HepG2 (cell line): ENCODE data around the gene MATR3. TPM values are rescaled to one million over a fixed set of nuclear protein-coding genes. Genes with fewer than 3 reads are reported as not detected.

ENCODE experiments used
- BRCA1 ChIP-seq: sonication (generic); formaldehyde crosslinking; IDR thresholded peaks from 2 replicates; pipeline ENCODE4 v1.4.0; 2020; ENCODE audit warnings: missing genetic modification reagents
- CREM ChIP-seq, 2 experiments: sonication (generic) in 1 of 2; formaldehyde crosslinking in 1 of 2; IDR thresholded peaks; 2 replicates each; pipeline versions ENCODE4 v1.4.0 to v1.6.1; 2016 to 2020; ENCODE audit warnings: antibody characterized with exemption in 1 of 2, mild to moderate bottlenecking in 1 of 2, missing genetic modification reagents in 1 of 2
- ETV5 ChIP-seq: IDR thresholded peaks from 2 replicates; pipeline ENCODE4 v1.6.1; 2018; ENCODE audit warnings: missing biosample characterization, missing genetic modification reagents, inconsistent platforms, borderline replicate concordance
- FLYWCH1 ChIP-seq: sonication (generic); formaldehyde crosslinking; IDR thresholded peaks from 2 replicates; pipeline ENCODE4 v1.8.1; 2023; ENCODE audit warnings: mild to moderate bottlenecking, missing genetic modification reagents
- FOXO1 ChIP-seq: sonication (generic); formaldehyde crosslinking; IDR thresholded peaks from 2 replicates; pipeline ENCODE4 v1.4.0; 2020; ENCODE audit warnings: missing genetic modification reagents
- GABPA ChIP-seq, 2 experiments: IDR thresholded peaks; 2 replicates each; pipeline ENCODE4 v1.6.1; 2011 to 2016; ENCODE audit warnings: low read depth in 2 of 2, low read length in 1 of 2, missing biosample characterization in 1 of 2, missing genetic modification characterization in 1 of 2
- ISL2 ChIP-seq: sonication (generic); formaldehyde crosslinking; IDR thresholded peaks from 2 replicates; pipeline ENCODE4 v1.5.0; 2020; ENCODE audit warnings: missing genetic modification reagents
- MBNL3 ChIP-seq: fragments of 250-450 bp; sonication (Bioruptor Pico); conservative IDR thresholded peaks from 2 replicates; pipeline ENCODE4 v1.8.0; 2022; ENCODE audit warnings: mild to moderate bottlenecking, inconsistent platforms
- MTF1 ChIP-seq: sonication (generic); formaldehyde crosslinking; IDR thresholded peaks from 2 replicates; pipeline ENCODE4 v1.5.0; 2020; ENCODE audit warnings: missing genetic modification reagents
- POLR2AphosphoS2 ChIP-seq: IDR thresholded peaks from 2 replicates; pipeline ENCODE4 v1.6.1; 2011; ENCODE audit warnings: low read depth, low read length, improper control_type of control experiment
- RCOR2 ChIP-seq: IDR thresholded peaks from 2 replicates; pipeline ENCODE4 v1.6.1; 2016; ENCODE audit warnings: missing biosample characterization, missing genetic modification reagents
- STAG1 ChIP-seq: sonication (generic); formaldehyde crosslinking; IDR thresholded peaks from 2 replicates; pipeline ENCODE4 v1.4.0; 2020; ENCODE audit warnings: missing genetic modification reagents
- ZEB1 ChIP-seq: IDR thresholded peaks from 2 replicates; pipeline ENCODE4 v1.6.1; 2012; ENCODE audit warnings: mild to moderate bottlenecking, low read depth, inconsistent platforms; ENCODE audit not compliant: insufficient replicate concordance
- ZFP1 ChIP-seq: IDR thresholded peaks from 2 replicates; pipeline ENCODE4 v1.6.1; 2016
- ZFP62 ChIP-seq: sonication (generic); formaldehyde crosslinking; IDR thresholded peaks from 2 replicates; pipeline ENCODE4 v1.4.0; 2020; ENCODE audit warnings: missing genetic modification reagents
- ZNF143 ChIP-seq: sonication (generic); formaldehyde crosslinking; IDR thresholded peaks from 2 replicates; pipeline ENCODE4 v1.4.0; 2020; ENCODE audit warnings: missing genetic modification reagents
- ZNF205 ChIP-seq: IDR thresholded peaks from 2 replicates; pipeline ENCODE4 v1.6.1; 2018; ENCODE audit warnings: missing biosample characterization, missing genetic modification reagents
- ZNF232 ChIP-seq: sonication (generic); formaldehyde crosslinking; IDR thresholded peaks from 2 replicates; pipeline ENCODE4 v1.4.0; 2020; ENCODE audit warnings: missing genetic modification reagents, borderline replicate concordance
- ZNF260 ChIP-seq: sonication (generic); formaldehyde crosslinking; IDR thresholded peaks from 2 replicates; pipeline ENCODE4 v1.4.0; 2020; ENCODE audit warnings: missing genetic modification reagents, low read depth, mild to moderate bottlenecking, borderline replicate concordance
- ZNF326 ChIP-seq: sonication (generic); formaldehyde crosslinking; IDR thresholded peaks from 2 replicates; pipeline ENCODE4 v1.4.0; 2020; ENCODE audit warnings: missing genetic modification reagents, borderline replicate concordance
- ZNF382 ChIP-seq: sonication (generic); formaldehyde crosslinking; IDR thresholded peaks from 2 replicates; pipeline ENCODE4 v1.5.0; 2020; ENCODE audit warnings: missing genetic modification reagents, mild to moderate bottlenecking, borderline replicate concordance
- ZNF567 ChIP-seq: sonication (generic); formaldehyde crosslinking; IDR thresholded peaks from 2 replicates; pipeline ENCODE4 v1.8.1; 2023; ENCODE audit warnings: mild to moderate bottlenecking, missing genetic modification reagents, borderline replicate concordance
- ZNF780A ChIP-seq: sonication (generic); formaldehyde crosslinking; IDR thresholded peaks from 2 replicates; pipeline ENCODE4 v1.8.0; 2022; ENCODE audit warnings: mild to moderate bottlenecking, missing genetic modification reagents, moderate library complexity
- ZNF781 ChIP-seq: sonication (generic); formaldehyde crosslinking; IDR thresholded peaks from 2 replicates; pipeline ENCODE4 v1.5.1; 2020; ENCODE audit warnings: borderline replicate concordance, mild to moderate bottlenecking, missing genetic modification reagents; ENCODE audit errors: not compliant biosample characterization
- ZNF790 ChIP-seq: sonication (generic); formaldehyde crosslinking; IDR thresholded peaks from 2 replicates; pipeline ENCODE4 v1.8.0; 2022; ENCODE audit warnings: missing genetic modification reagents, mild to moderate bottlenecking, borderline replicate concordance
- polyA plus RNA-seq, 8 experiments: library from polyadenylated mRNA; depleted of rRNA in 3 of 8; stranded (reverse) in 7 of 8; unstranded in 1 of 8; fragments of >200 nt; fragmentation: Illumina TruSeq in 4 of 8; extraction: Trizol in 4 of 8; gene quantifications; 2 replicates each; pipeline versions ENCODE4 v1.2.1 to v1.2.3, GENCODE V29; 2011 to 2016; ENCODE audit warnings: low read depth in 4 of 8, missing spikeins in 1 of 8, mixed read lengths in 1 of 8; ENCODE audit not compliant: insufficient read depth in 1 of 8
- total RNA-seq, 5 experiments: library from RNA; depleted of rRNA; stranded (reverse); fragments of >200 nt; fragmentation: Illumina TruSeq; extraction: Trizol; gene quantifications; 2 replicates each; pipeline ENCODE4 v1.2.3, GENCODE V29; 2016; ENCODE audit warnings: low read depth in 1 of 5
- TF ChIP-seq, protein P1 (sequence below): sonication (generic); formaldehyde crosslinking; IDR thresholded peaks from 2 replicates; pipeline ENCODE4 v1.9.0; 2022; ENCODE audit warnings: missing genetic modification reagents, mild to moderate bottlenecking, borderline replicate concordance
- TF ChIP-seq, protein P2 (sequence below): sonication (generic); formaldehyde crosslinking; IDR thresholded peaks from 2 replicates; pipeline ENCODE4 v1.5.0; 2020; ENCODE audit warnings: missing genetic modification reagents
- TF ChIP-seq, protein P3 (sequence below): IDR thresholded peaks from 2 replicates; pipeline ENCODE4 v1.6.1; 2016; ENCODE audit warnings: low read depth, control low read depth

Gene MATR3
- total and polyA plus RNA-seq, 2 of the 13 experiments (the other 11 are each of a cell fraction or from before 2014, with no cell fraction given), result 94.2 to 341 TPM

DNA sequence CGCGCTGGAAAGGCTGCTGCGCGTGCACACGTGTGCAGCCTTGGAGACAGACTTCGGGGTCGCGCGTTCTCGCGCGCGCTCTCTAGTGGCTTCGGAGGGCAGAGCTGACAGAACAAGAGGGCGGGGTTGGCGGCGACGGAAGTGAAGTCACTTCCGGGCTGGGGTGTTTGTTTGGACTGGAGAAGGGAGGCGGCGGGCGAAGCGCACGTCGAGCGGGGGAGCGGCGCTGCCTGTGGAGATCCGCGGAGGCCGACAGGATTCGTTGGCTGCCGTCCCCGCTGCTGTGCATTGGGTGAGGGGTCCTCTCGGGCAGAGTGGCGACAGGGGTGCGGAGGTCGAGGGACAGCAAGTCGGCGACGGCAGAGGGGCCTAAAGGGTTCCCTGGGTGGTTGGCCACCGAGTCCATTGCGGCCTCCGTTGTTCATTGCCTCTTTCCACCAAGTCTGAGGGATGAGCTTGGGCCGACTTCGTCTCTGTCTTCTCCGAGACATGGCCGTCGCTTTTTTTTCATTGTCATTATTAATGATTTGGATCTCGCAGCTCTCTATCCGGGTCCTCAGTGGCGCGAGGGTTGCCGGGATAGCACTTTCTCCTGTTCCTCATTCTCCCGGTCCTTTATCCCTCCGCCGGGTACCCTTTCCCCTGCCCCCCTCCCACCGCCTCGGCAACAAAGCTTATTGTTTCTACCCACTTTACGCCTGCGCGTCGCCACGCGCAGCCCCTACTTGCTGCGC is 48.3 kb downstream of the MATR3 start, which contains the start of gene PAIP2 (continued):
- TF ChIP-seq, protein P1, sequence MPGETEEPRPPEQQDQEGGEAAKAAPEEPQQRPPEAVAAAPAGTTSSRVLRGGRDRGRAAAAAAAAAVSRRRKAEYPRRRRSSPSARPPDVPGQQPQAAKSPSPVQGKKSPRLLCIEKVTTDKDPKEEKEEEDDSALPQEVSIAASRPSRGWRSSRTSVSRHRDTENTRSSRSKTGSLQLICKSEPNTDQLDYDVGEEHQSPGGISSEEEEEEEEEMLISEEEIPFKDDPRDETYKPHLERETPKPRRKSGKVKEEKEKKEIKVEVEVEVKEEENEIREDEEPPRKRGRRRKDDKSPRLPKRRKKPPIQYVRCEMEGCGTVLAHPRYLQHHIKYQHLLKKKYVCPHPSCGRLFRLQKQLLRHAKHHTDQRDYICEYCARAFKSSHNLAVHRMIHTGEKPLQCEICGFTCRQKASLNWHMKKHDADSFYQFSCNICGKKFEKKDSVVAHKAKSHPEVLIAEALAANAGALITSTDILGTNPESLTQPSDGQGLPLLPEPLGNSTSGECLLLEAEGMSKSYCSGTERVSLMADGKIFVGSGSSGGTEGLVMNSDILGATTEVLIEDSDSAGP (CRISPR knock-in tag), result peak; percentile 74; the same call in 1 of the 2 replicates
- TF ChIP-seq CREM (IDR thresholded peaks at IDR 0.05) (peak; percentile 81), CREM (CRISPR knock-in tag; IDR thresholded peaks at IDR 0.05) (no peak), STAG1 (peak; percentile 62), ZNF790 (CRISPR knock-in tag) (no peak), POLR2AphosphoS2 (peak; percentile 82), ZNF205 (0 out of 2 replicates have a peak, but pooled peaks have one; percentile 23), ZNF567 (CRISPR knock-in tag) (no peak), ZFP1 (no peak), GABPA (IDR thresholded peaks at IDR 0.05; ENCODE audit: low read depth, low read length) (peak; percentile 80), GABPA (CRISPR knock-in tag; IDR thresholded peaks at IDR 0.05; ENCODE audit: low read depth) (peak; percentile 97), ZNF326 (no peak), BRCA1 (no peak), FLYWCH1 (no peak), RCOR2 (CRISPR knock-in tag) (no peak), ZFP62 (CRISPR knock-in tag) (no peak), ZNF382 (CRISPR knock-in tag) (no peak), ZNF260 (CRISPR knock-in tag) (no peak), ZNF781 (CRISPR knock-in tag) (no peak), MTF1 (CRISPR knock-in tag) (no peak), ISL2 (CRISPR knock-in tag) (peak; percentile 52; the same call in 1 of the 2 replicates), MBNL3 (CRISPR knock-in tag) (no peak), ZNF232 (CRISPR knock-in tag) (peak; percentile 56; the same call in 1 of the 2 replicates), ZNF143 (CRISPR knock-in tag) (peak; percentile 79), FOXO1 (CRISPR knock-in tag) (peak; percentile 67; the same call in 1 of the 2 replicates), ETV5 (CRISPR knock-in tag) (peak; percentile 94), ZNF780A (CRISPR knock-in tag) (peak; percentile 74; the same call in 1 of the 2 replicates), ZEB1 (no peak)
- TF ChIP-seq, protein P2, sequence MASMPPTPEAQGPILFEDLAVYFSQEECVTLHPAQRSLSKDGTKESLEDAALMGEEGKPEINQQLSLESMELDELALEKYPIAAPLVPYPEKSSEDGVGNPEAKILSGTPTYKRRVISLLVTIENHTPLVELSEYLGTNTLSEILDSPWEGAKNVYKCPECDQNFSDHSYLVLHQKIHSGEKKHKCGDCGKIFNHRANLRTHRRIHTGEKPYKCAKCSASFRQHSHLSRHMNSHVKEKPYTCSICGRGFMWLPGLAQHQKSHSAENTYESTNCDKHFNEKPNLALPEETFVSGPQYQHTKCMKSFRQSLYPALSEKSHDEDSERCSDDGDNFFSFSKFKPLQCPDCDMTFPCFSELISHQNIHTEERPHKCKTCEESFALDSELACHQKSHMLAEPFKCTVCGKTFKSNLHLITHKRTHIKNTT (CRISPR knock-in tag), result no peak
- TF ChIP-seq, protein P3, sequence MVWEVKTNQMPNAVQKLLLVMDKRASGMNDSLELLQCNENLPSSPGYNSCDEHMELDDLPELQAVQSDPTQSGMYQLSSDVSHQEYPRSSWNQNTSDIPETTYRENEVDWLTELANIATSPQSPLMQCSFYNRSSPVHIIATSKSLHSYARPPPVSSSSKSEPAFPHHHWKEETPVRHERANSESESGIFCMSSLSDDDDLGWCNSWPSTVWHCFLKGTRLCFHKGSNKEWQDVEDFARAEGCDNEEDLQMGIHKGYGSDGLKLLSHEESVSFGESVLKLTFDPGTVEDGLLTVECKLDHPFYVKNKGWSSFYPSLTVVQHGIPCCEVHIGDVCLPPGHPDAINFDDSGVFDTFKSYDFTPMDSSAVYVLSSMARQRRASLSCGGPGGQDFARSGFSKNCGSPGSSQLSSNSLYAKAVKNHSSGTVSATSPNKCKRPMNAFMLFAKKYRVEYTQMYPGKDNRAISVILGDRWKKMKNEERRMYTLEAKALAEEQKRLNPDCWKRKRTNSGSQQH (CRISPR knock-in tag), result peak; percentile 69
